Limb (tissue), 2 donors: ENCODE measurements around the gene FLT3.
"Not testable (repeated sequence)": the region's sequence is repeated elsewhere in the genome, so short reads cannot be mapped to it uniquely, and the experiment has no call there.

Source experiments
- DNase-seq, 2 donors: peaks; one replicate each; pipeline ENCODE4 v3.0.0-alpha.2; 2016; ENCODE audit errors: extremely low spot score in 2 of 2

Gene FLT3

DNA sequence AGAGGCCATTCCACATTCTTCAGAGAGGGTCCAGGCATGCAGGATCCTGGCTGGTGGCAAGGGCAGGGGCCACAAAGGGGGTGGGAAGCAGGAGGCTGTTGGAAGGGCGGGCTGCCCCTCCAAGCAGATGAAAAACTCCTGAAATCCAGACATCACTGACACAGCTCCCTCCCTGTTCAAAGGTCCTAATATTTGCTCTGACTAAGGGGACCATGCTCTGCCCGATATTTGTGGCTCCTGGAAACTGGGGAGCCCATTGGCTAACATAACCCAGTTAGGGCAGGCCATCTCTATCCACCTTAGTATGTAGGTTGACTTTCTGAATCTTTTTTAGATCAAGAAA is 127.9 kb downstream of the FLT3 start:
- no peak for DNase-seq

DNA sequence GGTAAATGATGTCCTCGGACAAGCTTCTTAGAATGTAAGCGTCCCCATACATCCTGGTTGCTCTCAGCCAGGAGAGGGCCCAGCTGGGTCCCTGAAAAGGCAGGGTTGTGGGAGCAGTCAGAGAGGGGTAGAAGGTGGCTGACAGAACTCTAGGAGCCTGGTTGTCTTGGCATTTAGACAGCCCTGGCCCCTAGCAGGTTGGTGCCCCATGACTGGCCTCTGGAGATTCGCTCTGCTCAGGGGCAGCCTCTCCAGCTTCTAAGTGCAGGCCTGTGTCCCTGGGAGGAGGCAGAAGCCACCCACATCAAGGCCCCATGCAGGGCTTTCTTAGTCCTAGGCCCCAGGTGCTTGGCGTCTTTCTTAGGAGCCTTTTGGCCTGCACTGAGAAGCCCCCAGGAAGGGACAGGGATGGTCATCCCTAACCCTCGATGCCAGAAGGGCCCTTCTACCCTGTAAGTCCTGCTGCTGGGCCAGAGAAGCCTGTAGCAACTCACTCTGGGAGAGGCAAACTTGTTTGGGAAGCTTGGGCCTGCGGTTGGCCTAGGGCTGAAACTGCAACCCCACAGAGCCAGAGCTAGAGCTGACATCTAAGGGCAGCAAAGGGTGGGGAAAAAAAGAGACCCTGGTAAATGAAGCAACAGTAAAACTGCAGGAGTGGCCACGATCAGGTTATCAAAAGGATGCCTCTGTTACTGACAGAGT is 128.4 kb downstream of the FLT3 start:
- no peak for DNase-seq

GRCh38 chr13:27971236-27971645 is 129.1 kb downstream of the FLT3 start:
- DNase-seq: no peak

DNA sequence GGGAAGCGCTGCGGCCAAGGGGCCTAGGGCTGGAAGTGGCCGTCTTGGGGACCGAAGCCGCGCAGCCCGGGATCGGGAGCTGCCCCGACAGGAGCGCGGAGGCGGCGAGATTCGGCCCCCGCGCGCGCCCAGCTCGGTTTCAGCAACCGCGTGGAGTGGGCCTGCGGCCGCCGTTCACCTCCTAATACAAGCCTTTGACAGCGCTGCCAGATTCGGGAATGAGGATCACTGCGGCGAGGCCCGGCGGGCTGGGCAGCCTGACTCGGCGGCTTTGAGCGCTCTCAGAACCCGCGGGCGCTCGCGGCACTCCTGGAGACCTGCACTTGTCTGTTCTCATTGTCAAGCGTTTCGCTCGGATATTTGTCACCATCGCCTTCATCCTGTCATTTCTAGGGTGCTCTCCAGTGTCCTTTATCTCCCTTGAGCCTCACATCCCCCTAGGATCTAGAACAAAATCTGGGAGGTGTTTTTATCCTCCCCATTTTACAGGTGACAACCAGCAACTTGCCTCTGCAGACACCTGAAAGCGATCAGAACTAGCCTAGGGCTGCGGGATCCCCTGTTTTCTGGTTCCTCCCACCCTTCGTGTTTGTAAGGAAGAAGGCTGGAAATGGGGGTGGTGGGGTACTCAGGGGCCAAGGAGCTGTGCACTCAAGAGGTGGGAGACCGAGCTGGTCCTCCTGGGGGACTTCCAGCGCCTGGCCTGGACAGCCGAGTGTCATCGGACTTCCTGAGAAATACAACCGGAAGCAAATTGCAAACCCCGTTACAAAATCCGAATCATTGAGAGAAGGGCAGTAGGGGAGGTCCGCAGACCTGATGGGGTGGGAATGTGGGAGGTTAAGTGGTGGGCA is 129.8 kb downstream of the FLT3 start:
- no peak for DNase-seq

DNA sequence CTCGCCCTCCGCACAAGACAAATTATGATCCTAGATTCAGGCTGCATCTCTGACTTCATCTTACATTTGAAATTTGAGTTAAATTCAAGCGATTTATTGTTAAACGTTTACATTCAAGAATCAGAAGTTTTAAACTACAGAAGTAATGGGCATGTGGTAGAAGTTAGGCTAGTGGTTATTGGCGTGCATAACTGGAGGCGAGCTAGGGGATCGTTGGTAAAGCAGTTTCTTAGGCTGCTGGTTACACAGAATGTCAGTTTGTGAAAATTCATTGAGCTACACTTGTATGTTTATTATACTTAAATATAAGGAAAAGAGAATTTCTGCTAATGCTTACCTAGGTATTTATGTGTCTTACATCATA is 130.5 kb downstream of the FLT3 start:
- no peak for DNase-seq

- no peak for DNase-seq
These were observed 131.1 kb downstream of the FLT3 start, which contains the start of gene CDX2 for GRCh38 chr13:27969082-27969865. TSS of gene CDX2 (minus strand) at chr13:27969315. CDS start at chr13:27969006, 309 bp downstream.

DNA sequence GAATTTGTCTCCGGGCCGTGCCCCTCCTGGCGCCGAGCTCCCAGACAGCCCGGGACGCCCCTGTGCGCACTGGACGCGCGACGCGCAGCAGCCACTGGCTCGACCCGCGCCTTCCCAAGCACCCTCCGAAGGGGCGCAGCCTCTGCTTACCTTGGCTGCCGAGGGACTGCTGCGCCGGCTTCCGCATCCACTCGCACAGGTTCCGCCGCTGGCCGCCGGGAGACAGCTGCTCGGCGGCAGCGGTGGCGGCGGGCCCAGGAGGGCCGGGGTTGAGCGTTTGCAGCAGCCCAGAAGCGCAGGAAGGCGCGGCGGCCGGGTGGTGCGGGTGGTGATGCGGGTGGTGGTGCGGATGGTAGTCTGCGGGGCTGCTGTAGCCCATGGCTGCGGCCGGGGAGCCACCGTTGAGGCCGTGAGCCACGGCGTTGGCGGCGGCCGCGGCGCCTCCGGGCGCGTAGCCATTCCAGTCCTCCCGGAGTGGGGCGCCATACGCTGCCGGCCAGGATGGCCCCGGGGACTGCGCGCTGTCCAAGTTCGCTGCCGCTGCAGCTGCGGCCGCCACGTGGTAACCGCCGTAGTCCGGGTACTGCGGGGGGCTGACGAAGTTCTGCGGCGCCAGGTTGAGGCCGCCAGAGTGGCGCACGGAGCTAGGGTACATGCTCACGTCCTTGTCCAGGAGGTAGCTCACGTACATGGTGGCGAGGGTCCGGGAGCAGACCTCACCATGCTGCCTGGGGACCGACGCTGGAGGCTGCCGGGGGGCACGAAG is 131.9 kb downstream of the FLT3 start:
- no peak for DNase-seq

DNA sequence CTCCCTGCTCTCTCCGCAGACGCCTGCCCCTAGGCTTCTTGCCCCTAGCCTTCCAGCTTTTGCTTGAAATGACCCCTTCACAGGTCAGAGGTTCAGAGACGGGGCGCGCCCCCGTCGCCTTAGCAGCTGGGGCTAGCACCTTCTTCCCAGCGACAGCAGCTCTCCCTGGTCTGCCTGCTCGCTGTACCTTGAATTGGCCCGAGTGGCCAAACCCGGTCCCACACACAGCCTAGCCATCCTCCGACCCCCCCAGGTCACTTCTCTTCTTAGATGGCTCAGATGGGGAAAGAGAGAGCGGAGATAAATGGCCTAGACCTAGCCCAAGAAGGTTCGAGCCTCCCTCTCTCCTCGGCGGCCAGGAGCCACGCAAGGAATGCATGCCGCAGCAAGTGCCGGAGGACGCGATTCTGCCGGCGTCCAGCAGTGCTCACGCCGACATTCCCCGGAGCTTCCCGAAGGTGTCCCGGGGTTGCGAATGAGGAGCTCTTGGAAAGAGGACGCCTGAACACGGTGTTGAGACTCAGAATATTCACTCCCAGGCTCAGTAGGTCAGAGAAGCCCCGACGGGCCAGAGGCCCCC is 132.6 kb downstream of the FLT3 start:
- no peak for DNase-seq

GRCh38 chr13:27967203-27967735 is 133.1 kb downstream of the FLT3 start:
- no peak for DNase-seq

DNA sequence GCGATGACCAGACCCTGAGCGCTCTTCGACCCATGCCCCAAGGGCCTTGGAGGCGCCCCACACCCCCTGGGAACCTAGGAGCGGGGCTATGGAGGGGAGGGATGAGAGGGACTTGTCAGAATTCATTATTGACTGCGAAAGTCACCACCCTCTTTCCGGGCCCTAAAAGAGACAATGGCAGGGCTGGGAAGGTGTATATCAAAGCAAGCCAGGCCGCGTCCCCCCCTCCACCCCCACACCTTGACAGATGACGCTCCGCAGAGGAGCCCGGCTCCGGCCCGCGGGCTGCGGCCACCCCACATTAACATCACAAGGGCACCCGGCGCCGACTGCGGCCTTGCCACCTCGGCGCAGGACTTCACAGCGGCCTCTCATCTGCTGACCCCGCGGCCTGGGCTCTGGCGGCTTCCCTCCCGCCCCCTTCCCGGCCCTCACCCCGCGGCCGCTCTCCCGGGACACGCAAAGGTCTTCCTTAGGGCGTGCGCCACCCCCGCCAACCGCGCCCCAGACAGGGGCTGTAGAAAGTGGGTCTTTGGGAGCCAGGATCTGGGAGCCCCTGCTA is 133.7 kb downstream of the FLT3 start:
- no peak for DNase-seq

GRCh38 chr13:27965740-27966640 is 134.4 kb downstream of the FLT3 start:
- DNase-seq: no peak

GRCh38 chr13:27965343-27965739 is 135.0 kb downstream of the FLT3 start:
- DNase-seq: no peak

DNA sequence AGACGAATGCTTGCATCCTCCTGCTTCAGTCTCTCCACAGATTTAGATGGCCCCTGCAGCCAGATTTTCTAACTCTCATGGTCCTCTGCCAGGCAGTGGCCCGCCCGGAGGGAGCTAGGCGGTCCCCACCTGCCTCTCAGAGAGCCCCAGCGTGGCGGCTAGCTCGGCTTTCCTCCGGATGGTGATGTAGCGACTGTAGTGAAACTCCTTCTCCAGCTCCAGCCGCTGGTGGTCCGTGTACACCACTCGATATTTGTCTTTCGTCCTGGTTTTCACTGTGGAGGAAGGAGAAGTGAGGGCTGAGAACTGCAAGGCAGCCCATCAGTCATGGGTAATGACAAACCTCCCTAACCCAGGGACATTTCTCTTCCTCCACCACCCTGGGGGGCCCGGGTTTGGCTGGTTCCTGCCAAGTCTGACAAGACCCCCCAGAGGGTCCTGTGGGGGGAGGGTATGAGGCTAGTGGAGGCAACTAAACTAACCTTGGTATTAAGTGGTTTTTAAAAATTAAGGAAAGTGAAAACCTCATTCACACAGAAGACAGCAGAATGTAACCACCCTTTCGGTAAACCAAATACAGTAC is 135.5 kb downstream of the FLT3 start:
- DNase-seq: no peak

DNA sequence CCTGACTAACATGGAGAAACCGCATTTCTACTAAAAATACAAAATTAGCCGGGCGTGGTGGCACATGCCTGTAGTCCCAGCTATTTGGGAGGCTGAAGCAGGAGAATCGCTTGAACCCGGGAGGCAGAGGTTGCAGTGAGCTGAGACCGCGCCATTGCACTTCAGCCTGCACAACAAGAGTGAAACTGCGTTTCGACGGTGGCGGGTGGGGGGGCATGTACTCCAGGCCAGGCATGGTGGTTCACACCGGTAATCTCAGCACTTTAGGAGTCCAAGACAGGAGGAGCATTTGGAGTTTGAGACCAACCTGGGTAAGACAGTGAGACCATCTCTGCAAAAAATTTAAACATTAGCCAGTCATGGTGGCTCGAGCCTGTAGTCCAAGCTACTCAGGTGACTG is 136.2 kb downstream of the FLT3 start:
- DNase-seq: not testable (repeated sequence)

DNA sequence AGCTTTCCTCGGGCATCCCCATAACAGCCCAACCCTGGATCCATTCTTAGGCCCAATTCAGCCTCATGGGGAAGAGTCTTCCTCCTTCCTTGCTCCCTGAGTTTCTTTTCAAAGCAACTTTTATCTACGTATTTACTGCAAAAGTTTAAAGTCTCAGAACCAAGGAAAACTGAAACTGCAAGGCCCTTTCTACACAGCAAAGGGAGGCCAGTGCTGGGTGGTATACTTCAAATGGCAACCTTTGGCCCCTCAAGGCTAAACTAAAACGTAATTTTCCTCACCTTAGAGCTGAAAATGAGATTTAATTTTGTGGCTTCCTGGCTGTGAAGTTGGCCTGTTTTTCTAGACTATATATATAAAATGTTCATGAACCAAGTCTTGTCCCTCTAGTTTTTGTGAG is 136.9 kb downstream of the FLT3 start:
- DNase-seq: no peak

DNA sequence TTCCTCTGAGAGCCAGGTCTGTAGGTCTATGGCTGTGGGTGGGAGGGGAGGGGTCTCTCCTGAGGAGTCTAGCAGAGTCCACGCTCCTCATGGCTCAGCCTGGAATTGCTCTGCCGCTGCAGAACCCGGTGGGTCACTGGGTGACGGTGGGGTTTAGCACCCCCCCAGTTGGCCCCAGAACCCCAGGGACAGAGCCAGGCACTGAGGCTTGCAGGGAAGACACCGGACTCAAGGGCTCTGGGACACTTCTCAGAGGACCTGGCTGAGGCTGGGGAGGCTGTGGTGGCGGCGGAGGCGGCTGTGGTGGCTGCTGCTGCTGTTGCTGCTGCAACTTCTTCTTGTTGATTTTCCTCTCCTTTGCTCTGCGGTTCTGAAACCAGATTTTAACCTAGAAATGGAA is 137.4 kb downstream of the FLT3 start:
- no peak for DNase-seq

GRCh38 chr13:27962128-27962841 is 138.1 kb downstream of the FLT3 start:
- DNase-seq: no peak
